Sigmoid colon (tissue), 7 donors: ENCODE data around the gene E2F8. TPM values are rescaled to one million over a fixed set of nuclear protein-coding genes. Genes with fewer than 3 reads are reported as not detected.

Source experiments
- DNase-seq: peaks from one replicate; pipeline ENCODE4 v3.0.0-alpha.2; 2019
- H3K27ac ChIP-seq, 4 donors: fragments of 200-600 bp; sonication (generic); one replicate each; pipeline ENCODE4 v1.5.1; 2016 to 2019; ENCODE audit warnings: mild to moderate bottlenecking in 1 of 4
- H3K27me3 ChIP-seq, 3 donors: fragments of 200-600 bp; sonication (generic); one replicate each; pipeline ENCODE4 v1.5.1; 2019; ENCODE audit warnings: mild to moderate bottlenecking in 1 of 3
- H3K36me3 ChIP-seq, 4 donors: fragments of 200-600 bp; sonication (generic); one replicate each; pipeline ENCODE4 v1.5.1; 2016 to 2019
- H3K4me1 ChIP-seq, 4 donors: fragments of 200-600 bp; sonication (generic); one replicate each; pipeline ENCODE4 v1.5.1; 2017 to 2019
- H3K4me3 ChIP-seq, 4 donors: fragments of 200-600 bp; sonication (generic); one replicate each; pipeline ENCODE4 v1.5.1; 2017 to 2019; ENCODE audit warnings: mild to moderate bottlenecking in 2 of 4, moderate library complexity in 1 of 4
- H3K9me3 ChIP-seq, 4 donors: fragments of 200-600 bp in 3 of 4; sonication (generic) in 3 of 4; one replicate each; pipeline versions ENCODE4 v1.5.1 to v1.6.1; 2013 to 2019
- CTCF ChIP-seq, 4 experiments: fragments of 450-650 bp in 3 of 4; fragments of 200-600 bp in 1 of 4; IDR thresholded peaks; one replicate each; pipeline ENCODE4 v1.5.1; 2016 to 2019; ENCODE audit warnings: antibody characterized with exemption in 4 of 4, mild to moderate bottlenecking in 3 of 4, moderate library complexity in 2 of 4
- EP300 ChIP-seq, 4 donors: sonication (generic); formaldehyde crosslinking; IDR thresholded peaks; one replicate each; pipeline ENCODE4 v1.6.1; 2017; ENCODE audit warnings: antibody characterized with exemption in 4 of 4
- POLR2A ChIP-seq, 2 donors: fragments of 450-650 bp; IDR thresholded peaks; one replicate each; pipeline ENCODE4 v1.6.1; 2016; ENCODE audit warnings: antibody characterized with exemption in 2 of 2, mild to moderate bottlenecking in 2 of 2, moderate library complexity in 2 of 2
- POLR2AphosphoS5 ChIP-seq, 4 donors: sonication (generic); formaldehyde crosslinking; IDR thresholded peaks; one replicate each; pipeline ENCODE4 v1.6.1; 2017; ENCODE audit warnings: antibody characterized with exemption in 4 of 4
- WGBS, 2 donors: extraction: QIAGEN DNeasy Blood & Tissue Kit; methylation state at CpG; one replicate each; pipeline ENCODE4 v1.1.7; 2013; 5-methylcytosine and 5-hydroxymethylcytosine counted together
- intact Hi-C: fragments of 100-400 bp; cut with DNase I; formaldehyde crosslinking; loops from one replicate; pipeline ENCODE4 v1.15.1; 2023
- polyA plus RNA-seq, 3 donors: library from polyadenylated mRNA; stranded (reverse); fragments of 200-250 nt; gene quantifications; one replicate each; pipeline ENCODE4 v1.2.3, GENCODE V29; 2013
- total RNA-seq, 4 donors: library from RNA; depleted of rRNA; stranded (reverse); fragments of >200 nt; gene quantifications; one replicate each; pipeline ENCODE4 v1.1.0, GENCODE V29; 2016
- donor health status: healthy with polysubstance abuse.
- donor health status: Bipolar disorder and iron deficiency.
- donor health status: healthy.

E2F8 gene
- total and polyA plus RNA-seq, 7 donors, result 0.16 to 4.0 (median 1.0) TPM; not detected in 1

- no peak for DNase-seq
- Histone ChIP-seq H3K9me3 (no peaks in the 10 kb centered on the region), H3K36me3 (no peaks in the 10 kb centered on the region), H3K27ac (no peak overlapping the region), H3K27me3 (no peaks in the 10 kb centered on the region), H3K4me3 (no peak overlapping the region), H3K4me1 (no peaks in the 10 kb centered on the region)
- TF ChIP-seq POLR2AphosphoS5 (IDR thresholded peaks at IDR 0.05) (no peak), EP300 (IDR thresholded peaks at IDR 0.05) (no peak), POLR2A (IDR thresholded peaks at IDR 0.05) (no peak), CTCF (IDR thresholded peaks at IDR 0.05) (no peak)
- intact Hi-C loops, result no loop called here
- WGBS, 2 donors, result 43 to 68% methylated on average over 7 of the region's 7 CpGs
Measured at GRCh38 chr11:19253153-19253745, 12.5 kb upstream of the E2F8 start.

GRCh38 chr11:19252394-19253152, 11.8 kb upstream of the E2F8 start:
- no peaks in the 10 kb centered on the region for H3K36me3 ChIP-seq
- no peaks in the 10 kb centered on the region for H3K4me1 ChIP-seq
- H3K27me3 ChIP-seq, result no peaks in the 10 kb centered on the region
- TF ChIP-seq POLR2AphosphoS5 (IDR thresholded peaks at IDR 0.05) (no peak), CTCF (IDR thresholded peaks at IDR 0.05) (no peak), EP300 (IDR thresholded peaks at IDR 0.05) (no peak), POLR2A (IDR thresholded peaks at IDR 0.05) (no peak)
- WGBS, 2 donors, result 66 to 80% methylated on average over 8 of the region's 8 CpGs
- no peak overlapping the region for H3K4me3 ChIP-seq
- no peak for DNase-seq
- H3K9me3 ChIP-seq, result no peaks in the 10 kb centered on the region
- intact Hi-C loops, result no loop called here
- H3K27ac ChIP-seq, result no peak overlapping the region

- Histone ChIP-seq H3K36me3 (no peaks in the 10 kb centered on the region), H3K27ac (no peak overlapping the region), H3K4me3 (no peak overlapping the region), H3K9me3 (no peaks in the 10 kb centered on the region), H3K4me1 (no peaks in the 10 kb centered on the region), H3K27me3 (peaks cover 0 to 5% (median 0%) of the 10 kb centered on the region in 3 donors)
- TF ChIP-seq POLR2AphosphoS5 (IDR thresholded peaks at IDR 0.05) (no peak), EP300 (IDR thresholded peaks at IDR 0.05) (no peak), CTCF (IDR thresholded peaks at IDR 0.05) (no peak), POLR2A (IDR thresholded peaks at IDR 0.05) (no peak)
- intact Hi-C loops, result no loop called here
- no peak for DNase-seq
Measured at GRCh38 chr11:19251577-19251976, 10.8 kb upstream of the E2F8 start.

GRCh38 chr11:19246816-19247215, 6.1 kb upstream of the E2F8 start:
- 99 to 100% methylated on average over 1 of the region's 1 CpG for WGBS, 2 donors
- peaks cover 9 to 34% (median 15%) of the 10 kb centered on the region in 3 donors for H3K27me3 ChIP-seq
- H3K36me3 ChIP-seq, result no peaks in the 10 kb centered on the region
- no peaks in the 10 kb centered on the region for H3K9me3 ChIP-seq
- no peak overlapping the region for H3K27ac ChIP-seq
- H3K4me3 ChIP-seq, result no peak overlapping the region
- H3K4me1 ChIP-seq, result peaks cover 0 to 11% (median 7%) of the 10 kb centered on the region in 4 donors
- DNase-seq, result no peak
- TF ChIP-seq POLR2AphosphoS5 (IDR thresholded peaks at IDR 0.05) (no peak), POLR2A (IDR thresholded peaks at IDR 0.05) (no peak), CTCF (IDR thresholded peaks at IDR 0.05) (no peak), EP300 (IDR thresholded peaks at IDR 0.05) (no peak)
- intact Hi-C loops, result no loop called here
